SK-N-SH treated with all-trans-retinoic acid at 6 μM for 48 hours (cell line): ENCODE measurements around the gene NBAS.

Source experiments
- TOX ChIP-seq: fragments of 250-450 bp; sonication (Bioruptor Pico); IDR thresholded peaks from 2 replicates; pipeline ENCODE4 v1.8.0; 2021; ENCODE audit warnings: mild to moderate bottlenecking, moderate library complexity, borderline replicate concordance
- ZNF70 ChIP-seq: fragments of 450-650 bp; formaldehyde crosslinking; IDR thresholded peaks from 2 replicates; pipeline ENCODE4 v1.5.0; 2020; ENCODE audit warnings: mild to moderate bottlenecking, moderate library complexity

DNA sequence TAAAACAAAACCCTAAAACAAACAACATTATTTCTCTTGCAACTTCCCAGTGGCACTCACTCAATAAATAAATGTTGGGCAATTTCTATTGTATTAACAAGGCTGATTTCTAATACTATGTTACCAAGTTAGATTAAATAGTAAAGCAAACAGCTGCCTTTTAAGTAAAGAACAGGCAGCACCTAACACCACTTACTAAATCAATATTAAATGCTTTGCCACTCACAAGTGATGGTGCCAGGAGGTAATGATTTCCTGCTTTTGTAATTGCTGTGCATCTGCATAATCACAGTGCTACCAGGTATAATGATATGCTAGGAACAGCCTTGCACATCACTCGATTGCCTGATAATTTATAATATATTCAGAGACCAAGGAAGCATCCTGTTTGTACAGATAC lies 276.5 kb downstream of the NBAS start:
- TF ChIP-seq TOX (CRISPR knock-in tag) (no peak), ZNF70 (CRISPR knock-in tag) (no peak)
